Endodermal cell (in vitro differentiated cells): Measurements from ENCODE around the gene ABHD5. TPM values are rescaled to one million over a fixed set of nuclear protein-coding genes. Genes with fewer than 3 reads are reported as not detected.

Experiments used
- DNase-seq: peaks from one replicate; pipeline ENCODE4 v3.0.0-alpha.2; 2017
- H3K27ac ChIP-seq: 2 replicates; pipeline ENCODE4 v1.5.1; 2013; ENCODE audit warnings: mild to moderate bottlenecking, low read depth, low read length, moderate library complexity
- H3K27me3 ChIP-seq: 2 replicates; pipeline ENCODE4 v1.6.1; 2013; ENCODE audit warnings: mild to moderate bottlenecking, low read length, moderate library complexity; ENCODE audit not compliant: insufficient read depth, control insufficient read depth, poor library complexity, severe bottlenecking
- H3K36me3 ChIP-seq: 2 replicates; pipeline ENCODE4 v1.7.0; 2013; ENCODE audit warnings: mild to moderate bottlenecking, low read length, moderate library complexity; ENCODE audit not compliant: control insufficient read depth, insufficient read depth
- H3K4me1 ChIP-seq: one replicate; pipeline ENCODE4 v1.7.0; 2013; ENCODE audit warnings: low read length; ENCODE audit not compliant: control insufficient read depth, insufficient read depth
- H3K4me3 ChIP-seq: 2 replicates; pipeline ENCODE4 v1.5.1; 2013; ENCODE audit warnings: mild to moderate bottlenecking, low read length, moderate library complexity
- H3K9ac ChIP-seq: 2 replicates; pipeline ENCODE4 v1.6.1; 2013; ENCODE audit warnings: mild to moderate bottlenecking, low read length, moderate library complexity; ENCODE audit not compliant: poor library complexity, severe bottlenecking; ENCODE audit errors: extremely low read depth
- H3K9me3 ChIP-seq: 2 replicates; pipeline ENCODE4 v1.6.1; 2013; ENCODE audit warnings: mild to moderate bottlenecking, low read length, moderate library complexity; ENCODE audit not compliant: control insufficient read depth
- H3K27ac Mint-ChIP-seq: 2 replicates; pipeline ENCODE4 v1.8.0; 2020; ENCODE audit warnings: mixed read lengths
- H3K27me3 Mint-ChIP-seq: 2 replicates; pipeline ENCODE4 v1.8.0; 2021; ENCODE audit warnings: mild to moderate bottlenecking, mixed read lengths; ENCODE audit not compliant: insufficient read depth
- H3K36me3 Mint-ChIP-seq: 2 replicates; pipeline ENCODE4 v1.8.0; 2020; ENCODE audit warnings: low read depth, mixed read lengths
- H3K4me1 Mint-ChIP-seq: 2 replicates; pipeline ENCODE4 v1.8.0; 2020; ENCODE audit warnings: mixed read lengths
- H3K4me3 Mint-ChIP-seq: 2 replicates; pipeline ENCODE4 v1.8.0; 2020; ENCODE audit warnings: mild to moderate bottlenecking, moderate library complexity, mixed read lengths
- H3K9me3 Mint-ChIP-seq: 2 replicates; pipeline ENCODE4 v1.8.0; 2020; ENCODE audit warnings: mild to moderate bottlenecking, mixed read lengths
- CTCF ChIP-seq: fragments of 200-600 bp; sonication (generic); conservative IDR thresholded peaks from 2 replicates; pipeline ENCODE4 v1.5.0; 2021; ENCODE audit warnings: antibody characterized with exemption, mild to moderate bottlenecking
- WGBS, 2 experiments: methylation state at CpG; one replicate each; pipeline versions ENCODE4 v1.1.5 to v1.1.7; 2013; ENCODE audit warnings: missing lambda C conversion rate in 2 of 2, mixed read lengths in 1 of 2; ENCODE audit not compliant: insufficient coverage in 1 of 2, insufficient read length in 1 of 2; 5-methylcytosine and 5-hydroxymethylcytosine counted together
- total RNA-seq, 2 donors: library from RNA; stranded (reverse); fragmentation: NEBNext Ultra II Directional in 1 of 2; extraction: Animal tissue kit (Norgen Biotek cat#: 25700) in 1 of 2; gene quantifications; 2 replicates in 1 of 2; 3 replicates in 1 of 2; pipeline ENCODE4 v1.2.1, GENCODE V29; 2021

ABHD5 gene
- total RNA-seq, 2 donors from 2014 or later: 20.5 to 24.1 TPM

- Histone ChIP-seq H3K27me3 (no peaks in the 10 kb centered on the region), H3K4me3 (peak overlapping the region; percentile 87), H3K36me3 (no peaks in the 10 kb centered on the region), H3K27ac (no peak overlapping the region), H3K9me3 (no peaks in the 10 kb centered on the region), H3K9ac (no peak overlapping the region), H3K4me1 (peaks cover 15% of the 10 kb centered on the region)
- Mint-ChIP-seq H3K27me3 (peaks cover 2% of the 10 kb centered on the region), H3K4me3 (peak overlapping the region; percentile 85), H3K4me1 (peaks cover 48% of the 10 kb centered on the region), H3K27ac (peak overlapping the region; percentile 33), H3K9me3 (no peaks in the 10 kb centered on the region), H3K36me3 (peaks cover 10% of the 10 kb centered on the region)
- 83 to 96% methylated on average over 4 to 8 of the region's 8 CpGs for WGBS, 2 experiments
- peak; percentile 45 for DNase-seq
- TF ChIP-seq CTCF: no peak
Measured at GRCh38 chr3:43692085-43692855, 1.5 kb downstream of the ABHD5 start.

- Mint-ChIP-seq H3K36me3 (peaks cover 5% of the 10 kb centered on the region), H3K9me3 (no peaks in the 10 kb centered on the region), H3K27ac (peak overlapping the region; percentile 33), H3K27me3 (peaks cover 2% of the 10 kb centered on the region), H3K4me1 (peaks cover 48% of the 10 kb centered on the region), H3K4me3 (peak overlapping the region; percentile 85)
- no peak overlapping the region for H3K27ac ChIP-seq
- no peak for TF ChIP-seq CTCF
- peak; percentile 46 for DNase-seq
- peak overlapping the region; percentile 87 for H3K4me3 ChIP-seq
- H3K9ac ChIP-seq: no peak overlapping the region
- H3K27me3 ChIP-seq: no peaks in the 10 kb centered on the region
- no peaks in the 10 kb centered on the region for H3K36me3 ChIP-seq
- no peaks in the 10 kb centered on the region for H3K9me3 ChIP-seq
- H3K4me1 ChIP-seq: peaks cover 15% of the 10 kb centered on the region
- WGBS, 2 experiments: 55% methylated on average over 2 of the region's 2 CpGs; no CpG with 5 or more reads in 1 of the 2 experiments
Measured at GRCh38 chr3:43692971-43693370, 2.2 kb downstream of the ABHD5 start.

- H3K4me3 Mint-ChIP-seq: peak overlapping the region; percentile 85
- H3K9me3 ChIP-seq: no peaks in the 10 kb centered on the region
Measured at GRCh38 chr3:43693594-43693993, 2.9 kb downstream of the ABHD5 start.

More at GRCh38 chr3:43693594-43693993, 2.9 kb downstream of the ABHD5 start:
- peaks cover 3% of the 10 kb centered on the region for H3K36me3 Mint-ChIP-seq
- Histone ChIP-seq H3K4me3 (peak overlapping the region; percentile 87), H3K27ac (no peak overlapping the region), H3K4me1 (peaks cover 15% of the 10 kb centered on the region), H3K36me3 (no peaks in the 10 kb centered on the region), H3K27me3 (no peaks in the 10 kb centered on the region), H3K9ac (no peak overlapping the region)
- peak overlapping the region; percentile 13 for H3K27ac Mint-ChIP-seq
- DNase-seq: no peak
- no peaks in the 10 kb centered on the region for H3K9me3 Mint-ChIP-seq
- peaks cover 2% of the 10 kb centered on the region for H3K27me3 Mint-ChIP-seq
- peaks cover 48% of the 10 kb centered on the region for H3K4me1 Mint-ChIP-seq
- TF ChIP-seq CTCF: no peak
- WGBS, 2 experiments: 39% methylated on average over 1 of the region's 1 CpG; no CpG with 5 or more reads in 1 of the 2 experiments
